ENCODE measurements around the gene TBC1D20.
"Not testable (repeated sequence)": the region's sequence is repeated elsewhere in the genome, so short reads cannot be mapped to it uniquely, and the experiment has no call there.

Gene TBC1D20

DNA sequence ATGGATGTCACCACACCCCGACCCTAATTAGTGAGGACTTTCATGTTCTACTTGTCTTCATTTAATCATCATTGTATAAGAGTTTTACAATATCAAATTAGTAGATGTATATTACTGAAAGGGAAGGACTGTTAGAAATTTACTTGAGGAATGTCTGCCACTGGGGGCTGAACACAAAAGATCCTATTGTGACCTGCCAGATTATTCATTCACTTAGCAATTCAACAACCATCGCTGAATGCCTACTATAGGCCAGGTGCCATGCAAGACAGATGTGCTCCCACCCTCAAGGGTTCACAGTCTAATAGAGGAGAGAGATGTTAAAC lies 62.2 kb downstream of the TBC1D20 start:
- DNase-seq = no peak

DNA sequence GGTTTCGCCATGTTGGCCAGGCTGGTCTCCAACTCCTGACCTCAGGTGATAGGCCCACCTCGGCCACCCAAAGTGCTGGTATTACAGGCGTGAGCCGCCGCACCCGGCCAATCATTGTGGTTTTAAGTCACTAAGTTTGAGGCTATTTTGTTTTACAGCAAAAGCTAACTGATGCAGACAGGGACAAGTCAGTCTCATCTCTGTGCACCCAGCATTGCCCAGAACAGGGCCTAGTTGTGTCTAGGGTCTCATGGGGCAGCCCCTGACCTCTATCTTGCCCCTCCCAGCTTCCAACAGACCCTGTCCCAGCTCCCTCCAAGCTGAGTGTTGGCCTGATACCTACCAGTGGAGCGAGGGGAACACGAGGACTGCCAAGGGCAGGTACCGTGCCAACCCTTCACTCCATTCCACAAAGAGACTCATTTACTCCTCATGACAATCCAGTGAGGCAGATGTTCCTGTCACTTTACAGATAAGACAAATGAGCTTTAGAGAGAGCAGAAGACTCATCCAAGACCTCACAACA lies 63.1 kb downstream of the TBC1D20 start:
- no peak for DNase-seq

DNA sequence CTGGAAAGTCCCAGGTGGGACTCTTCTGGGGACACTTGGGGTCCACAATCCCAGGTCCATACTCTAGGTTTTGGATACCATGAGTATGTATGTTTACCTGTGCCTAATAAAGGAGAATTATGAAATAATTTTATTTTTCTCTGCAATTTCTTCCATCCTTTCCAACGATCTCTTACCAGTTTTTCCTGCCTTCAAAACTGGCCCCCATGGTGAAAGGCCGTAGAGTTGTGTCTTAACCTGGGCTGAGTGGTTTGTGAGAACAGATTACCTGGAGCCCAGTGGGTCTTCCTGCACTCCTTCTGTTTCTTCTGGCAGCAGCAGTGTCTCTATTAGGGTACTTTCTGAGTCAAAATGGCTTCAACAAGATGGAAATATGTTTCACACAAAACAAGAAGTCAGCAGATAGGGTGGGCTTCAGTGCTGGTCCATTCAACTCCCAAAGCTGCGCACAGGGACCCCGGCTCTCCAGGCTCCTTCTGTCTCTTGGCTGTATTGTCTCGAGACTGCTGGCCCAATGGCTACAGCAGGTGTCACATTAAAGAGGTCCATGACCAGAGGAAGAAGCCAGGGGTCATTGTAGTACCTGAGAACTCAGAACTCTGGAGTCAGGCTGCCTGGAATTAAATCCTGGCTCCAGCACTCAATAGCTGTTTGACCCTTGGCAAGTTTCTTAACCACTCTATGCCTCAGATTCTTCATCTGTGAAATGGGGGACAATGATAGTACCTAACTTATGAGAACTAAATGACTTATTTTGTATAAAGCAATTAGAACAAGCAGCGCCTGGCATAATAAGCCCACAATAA lies 64.7 kb downstream of the TBC1D20 start:
- DNase-seq = no peak

DNA sequence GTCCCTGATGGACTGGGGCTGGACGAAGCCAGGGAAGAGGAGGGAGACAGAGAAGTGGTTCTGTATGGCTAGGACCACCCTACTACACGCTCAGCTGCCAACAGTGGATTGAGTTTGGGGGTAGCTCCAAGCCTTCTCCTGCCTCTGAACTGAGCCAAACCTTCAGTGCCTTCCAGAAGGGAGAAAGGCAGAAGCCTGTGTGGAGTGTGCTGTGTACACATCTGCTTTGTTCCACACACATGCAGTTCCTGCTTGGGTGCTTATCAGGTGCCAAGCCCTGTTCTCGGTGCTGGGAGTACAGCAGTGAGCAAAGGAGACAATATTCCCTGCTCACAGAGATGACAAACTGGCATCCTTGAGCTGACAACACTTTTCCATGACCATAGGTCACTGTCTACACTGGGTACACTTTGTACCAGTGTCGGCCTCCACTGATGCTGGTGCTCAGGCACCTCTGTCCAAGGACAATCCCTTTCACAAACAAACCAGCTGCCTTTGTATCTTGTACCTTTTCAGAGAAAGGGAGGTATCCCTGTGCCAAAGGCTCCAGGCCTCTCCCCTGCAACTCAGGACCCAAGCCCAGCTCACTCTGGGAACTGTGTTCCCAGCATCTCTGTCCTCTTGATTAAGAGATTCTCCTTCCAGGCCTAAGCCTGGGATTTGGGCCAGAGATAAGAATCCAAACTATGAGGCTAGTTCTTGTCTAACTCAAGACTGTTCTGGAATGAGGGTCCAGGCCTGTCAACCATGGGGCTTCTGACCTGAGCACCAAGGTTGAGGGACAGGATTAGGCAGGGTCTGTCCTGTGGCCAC lies 65.5 kb downstream of the TBC1D20 start:
- no peak for DNase-seq

DNA sequence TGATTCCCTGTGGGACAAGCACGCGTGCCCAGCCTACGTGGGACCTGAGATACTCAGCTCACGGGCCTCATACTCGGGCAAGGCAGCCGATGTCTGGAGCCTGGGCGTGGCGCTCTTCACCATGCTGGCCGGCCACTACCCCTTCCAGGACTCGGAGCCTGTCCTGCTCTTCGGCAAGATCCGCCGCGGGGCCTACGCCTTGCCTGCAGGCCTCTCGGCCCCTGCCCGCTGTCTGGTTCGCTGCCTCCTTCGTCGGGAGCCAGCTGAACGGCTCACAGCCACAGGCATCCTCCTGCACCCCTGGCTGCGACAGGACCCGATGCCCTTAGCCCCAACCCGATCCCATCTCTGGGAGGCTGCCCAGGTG lies 66.1 kb downstream of the TBC1D20 start:
- no peak for DNase-seq

DNA sequence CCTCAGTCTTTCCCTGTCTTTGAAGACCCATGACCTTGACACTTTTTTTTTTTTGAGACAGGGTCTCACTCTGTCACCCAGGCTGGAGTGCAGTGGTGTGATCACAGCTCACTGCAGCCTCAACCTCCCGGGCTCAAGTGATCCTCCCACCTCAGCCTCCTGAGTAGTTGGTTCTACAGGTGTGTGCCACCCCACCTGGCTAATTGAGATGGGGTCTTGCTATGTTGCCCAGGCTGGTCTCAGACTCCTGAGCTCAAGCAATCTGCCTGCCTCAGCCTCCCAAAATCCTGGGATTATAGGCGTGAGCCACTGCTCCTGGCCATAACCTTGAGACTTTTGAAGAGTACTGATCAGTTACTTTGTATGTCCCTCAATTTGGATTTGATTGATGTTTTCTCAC lies 69.0 kb downstream of the TBC1D20 start:
- DNase-seq = not testable (repeated sequence)

DNA sequence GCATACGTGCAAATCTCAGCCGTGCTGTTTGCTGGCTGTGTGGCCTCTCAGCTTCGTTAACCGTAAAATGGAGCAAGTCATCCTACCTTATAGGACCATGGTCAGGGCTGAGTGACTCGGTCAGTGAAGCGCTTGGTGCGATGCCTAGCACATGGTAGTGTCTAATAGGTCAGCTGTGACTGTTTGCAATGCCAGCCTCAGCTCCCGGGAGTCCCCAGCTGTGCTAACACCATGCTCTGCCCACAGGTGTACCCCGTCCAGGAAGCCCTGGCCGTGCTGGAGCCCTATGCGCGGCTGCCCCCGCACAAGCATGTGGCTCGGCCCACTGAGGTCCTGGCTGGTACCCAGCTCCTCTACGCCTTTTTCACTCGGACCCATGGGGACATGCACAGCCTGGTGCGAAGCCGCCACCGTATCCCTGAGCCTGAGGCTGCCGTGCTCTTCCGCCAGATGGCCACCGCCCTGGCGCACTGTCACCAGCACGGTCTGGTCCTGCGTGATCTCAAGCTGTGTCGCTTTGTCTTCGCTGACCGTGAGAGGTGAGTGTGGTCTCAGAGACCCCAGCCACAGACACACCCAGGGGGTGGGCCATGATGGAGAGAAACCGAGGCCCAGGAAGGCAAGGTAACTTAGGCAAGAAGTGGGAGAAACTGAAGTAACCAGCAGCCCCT lies 71.2 kb downstream of the TBC1D20 start:
- DNase-seq = no peak

DNA sequence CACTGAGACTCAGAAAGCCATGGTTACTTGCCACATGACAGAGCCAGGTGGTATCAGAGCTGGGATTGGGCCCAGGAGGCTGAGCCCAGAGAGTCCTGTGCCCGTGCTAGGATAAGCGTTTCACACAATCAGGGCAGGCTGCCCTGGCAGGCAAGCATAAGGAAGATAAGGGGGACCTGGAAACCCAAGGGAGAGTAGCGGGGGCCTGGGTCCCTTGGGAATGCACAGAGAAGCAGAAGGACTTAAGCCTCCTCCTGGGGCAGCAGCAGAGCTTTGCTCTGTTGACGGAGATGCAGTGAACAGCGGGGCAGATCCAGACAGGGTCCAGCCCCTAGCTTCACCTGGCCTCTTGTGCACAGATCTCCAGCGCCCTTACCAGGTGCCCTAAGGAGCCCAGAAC lies 73.1 kb downstream of the TBC1D20 start:
- no peak for DNase-seq

DNA sequence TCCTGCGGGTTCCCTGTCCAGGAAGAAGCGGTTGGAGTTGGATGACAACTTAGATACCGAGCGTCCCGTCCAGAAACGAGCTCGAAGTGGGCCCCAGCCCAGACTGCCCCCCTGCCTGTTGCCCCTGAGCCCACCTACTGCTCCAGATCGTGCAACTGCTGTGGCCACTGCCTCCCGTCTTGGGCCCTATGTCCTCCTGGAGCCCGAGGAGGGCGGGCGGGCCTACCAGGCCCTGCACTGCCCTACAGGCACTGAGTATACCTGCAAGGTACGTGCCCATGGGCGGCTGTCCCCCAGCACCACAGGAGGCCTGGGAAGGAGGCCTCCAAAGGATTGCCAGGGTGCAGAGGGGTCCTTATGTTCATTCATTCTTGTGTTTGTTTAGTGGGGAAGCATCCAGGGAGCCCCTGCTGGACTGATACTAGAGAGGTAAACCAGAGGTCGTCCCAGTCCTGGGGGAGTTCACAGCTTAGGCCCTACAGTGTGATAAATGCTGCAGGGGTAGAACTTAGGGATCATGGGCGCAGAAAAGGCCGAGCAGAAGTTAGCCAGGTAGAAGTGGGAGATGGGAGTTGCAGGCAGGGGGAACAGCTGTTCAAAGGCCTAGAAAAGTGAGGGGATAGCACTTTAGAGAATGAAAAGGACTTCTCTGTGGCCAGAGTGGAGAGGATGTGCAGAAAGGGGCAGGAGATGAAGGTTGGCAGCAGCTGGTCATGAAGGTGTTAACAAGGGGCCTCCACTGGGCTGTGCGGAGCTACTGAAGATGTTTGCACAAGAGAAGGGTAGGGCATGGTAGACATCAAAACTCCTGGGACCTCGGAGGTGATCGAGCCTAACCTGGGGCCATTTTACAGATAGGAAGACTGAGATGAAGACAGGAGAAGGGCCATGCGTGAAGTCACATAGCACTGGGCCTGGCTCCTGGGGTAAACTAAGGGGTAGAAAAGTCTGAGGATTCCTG lies 74.0 kb downstream of the TBC1D20 start:
- DNase-seq = no peak

DNA sequence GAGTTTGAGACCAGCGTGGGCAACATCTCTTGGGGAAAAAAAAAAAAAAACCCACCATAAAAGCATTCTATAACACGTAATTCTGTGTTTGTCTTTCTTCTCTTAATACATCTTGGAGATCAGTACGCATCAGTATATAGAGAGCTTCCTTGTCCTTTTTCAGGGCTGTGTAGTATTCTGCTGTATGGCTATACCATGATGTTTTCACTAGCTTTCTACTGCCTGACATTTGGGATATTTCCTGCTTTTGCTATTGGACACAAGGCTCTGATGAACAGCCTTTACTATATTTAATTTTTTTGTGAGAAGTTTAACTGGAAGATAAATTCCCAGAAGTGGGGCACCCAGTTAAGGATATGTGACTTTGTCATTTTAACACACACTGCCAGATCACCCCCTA lies 74.8 kb downstream of the TBC1D20 start:
- DNase-seq = no peak

DNA sequence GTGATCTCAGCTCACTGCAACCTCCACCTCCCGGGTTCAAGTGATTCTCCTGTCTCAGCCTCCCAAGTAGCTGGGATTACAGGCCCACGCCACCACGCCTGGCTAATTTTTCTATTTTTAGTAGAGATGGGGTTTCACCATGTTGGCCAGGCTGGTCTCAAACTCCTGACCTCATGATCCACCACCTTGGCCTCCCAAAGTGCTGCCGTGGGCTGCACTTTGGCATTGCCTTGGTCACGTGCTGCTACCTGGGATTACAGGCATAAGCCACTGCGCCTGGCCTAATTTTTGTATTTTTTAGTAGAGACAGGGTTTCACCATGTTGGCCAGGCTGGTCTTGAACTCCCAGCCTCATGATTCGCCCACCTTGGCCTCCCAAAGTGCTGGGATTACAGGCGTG lies 75.7 kb downstream of the TBC1D20 start:
- DNase-seq = not testable (repeated sequence)
